Measurements from ENCODE around the gene TCF25.

- TF ChIP-seq POLR2AphosphoS5 (IDR thresholded peaks at IDR 0.05; ENCODE audit: borderline replicate concordance, low read depth, low read length) (no peak), EZH2 (IDR thresholded peaks at IDR 0.05) (no peak)
Observed at GRCh38 chr16:89903908-89904515, 30.6 kb downstream of the TCF25 start.

All from SK-N-MC (cell line).